Hepatocyte (in vitro differentiated cells): Measurements from ENCODE around the gene KIAA0040. TPM values are rescaled to one million over a fixed set of nuclear protein-coding genes. Genes with fewer than 3 reads are reported as not detected.

ENCODE experiments used
- DNase-seq: peaks from one replicate; pipeline ENCODE4 v3.0.0-alpha.2; 2016; ENCODE audit warnings: low spot score
- H2AFZ ChIP-seq: fragments of 200-600 bp; sonication (generic); 2 replicates; pipeline ENCODE4 v1.6.0; 2016; ENCODE audit warnings: antibody characterized with exemption, mild to moderate bottlenecking
- H3K27ac ChIP-seq: fragments of 200-600 bp; sonication (generic); 2 replicates; pipeline ENCODE4 v1.5.1; 2016; ENCODE audit warnings: mild to moderate bottlenecking
- H3K27me3 ChIP-seq: fragments of 200-600 bp; sonication (generic); 2 replicates; pipeline ENCODE4 v1.6.1; 2016
- H3K36me3 ChIP-seq: fragments of 200-600 bp; sonication (generic); replicated peaks from 2 replicates; pipeline ENCODE4 v1.5.1; 2016; ENCODE audit warnings: low read depth; ENCODE audit not compliant: insufficient read depth
- H3K4me1 ChIP-seq: fragments of 200-600 bp; sonication (generic); 2 replicates; pipeline ENCODE4 v1.5.1; 2016; ENCODE audit warnings: mild to moderate bottlenecking, moderate library complexity; ENCODE audit not compliant: insufficient read depth
- H3K4me2 ChIP-seq: fragments of 200-600 bp; sonication (generic); 2 replicates; pipeline ENCODE4 v1.6.0; 2016
- H3K4me3 ChIP-seq: fragments of 200-600 bp; sonication (generic); 2 replicates; pipeline ENCODE4 v1.5.1; 2016; ENCODE audit warnings: mild to moderate bottlenecking
- H3K79me2 ChIP-seq: fragments of 200-600 bp; sonication (generic); 2 replicates; pipeline ENCODE4 v1.6.0; 2017; ENCODE audit warnings: mild to moderate bottlenecking
- H3K9me2 ChIP-seq: fragments of 200-600 bp; sonication (generic); replicated peaks from 2 replicates; pipeline ENCODE4 v1.6.0; 2017; ENCODE audit warnings: mild to moderate bottlenecking; ENCODE audit not compliant: insufficient read depth
- H3K9me3 ChIP-seq: fragments of 200-600 bp; sonication (generic); 2 replicates; pipeline ENCODE4 v1.5.1; 2016; ENCODE audit warnings: low read depth, mild to moderate bottlenecking
- H4K20me1 ChIP-seq: fragments of 200-600 bp; sonication (generic); 2 replicates; pipeline ENCODE4 v1.6.0; 2016; ENCODE audit warnings: mild to moderate bottlenecking; ENCODE audit not compliant: insufficient read depth, poor library complexity, severe bottlenecking
- EZH2 ChIP-seq: fragments of 200-600 bp; sonication (generic); IDR thresholded peaks from 2 replicates; pipeline ENCODE4 v1.6.1; 2016; ENCODE audit warnings: antibody characterized with exemption, mild to moderate bottlenecking, borderline replicate concordance
- EZH2phosphoT487 ChIP-seq: fragments of 200-600 bp; sonication (generic); IDR thresholded peaks from one replicate; pipeline ENCODE4 v1.6.1; 2018; ENCODE audit warnings: antibody characterized with exemption, mild to moderate bottlenecking, low read depth, moderate library complexity; ENCODE audit not compliant: unreplicated experiment, severe bottlenecking
- WGBS: methylation state at CpG from one replicate; pipeline ENCODE4 v1.1.6; 2016; ENCODE audit warnings: low lambda C conversion rate; ENCODE audit errors: missing lambda C conversion rate; 5-methylcytosine and 5-hydroxymethylcytosine counted together
- polyA plus RNA-seq: library from polyadenylated mRNA; unstranded; fragments of >200 nt; fragmentation: Nextera tagmentation; extraction: Ambion mirVana; gene quantifications from 2 replicates; pipeline ENCODE4 v1.2.1, GENCODE V29; 2016
- total RNA-seq: library from RNA; depleted of rRNA; stranded (reverse); fragments of >200 nt; gene quantifications from 2 replicates; pipeline ENCODE4 v1.2.3, GENCODE V29; 2014
- TF ChIP-seq, protein P1 (sequence below): fragments of 200-600 bp; sonication (generic); IDR thresholded peaks from 2 replicates; pipeline ENCODE4 v1.5.1; 2016; ENCODE audit warnings: antibody characterized with exemption, mild to moderate bottlenecking; ENCODE audit not compliant: poor library complexity

KIAA0040 gene
- total and polyA plus RNA-seq, 2 experiments from 2014 or later: 4.5 to 8.1 TPM

DNA sequence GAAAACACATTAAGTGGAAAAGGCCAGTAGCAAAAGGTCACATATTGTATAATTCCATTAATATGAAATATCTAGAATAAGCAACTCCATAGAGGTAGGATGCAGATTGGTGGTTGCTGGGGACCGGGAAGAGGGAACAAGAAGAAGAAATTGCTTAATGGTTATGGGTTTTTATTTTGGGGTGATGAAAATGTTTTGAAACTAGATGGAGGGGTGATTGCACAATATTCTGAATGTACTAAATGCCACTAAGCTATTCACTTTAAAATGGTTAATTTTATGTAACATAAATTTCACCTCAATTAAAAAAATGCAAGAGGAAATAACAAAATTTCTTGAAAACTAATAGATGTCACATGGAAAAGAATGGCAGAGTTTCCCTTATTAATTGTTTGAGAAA is 6.7 kb downstream of the KIAA0040 start:
- peaks cover 8% of the 10 kb centered on the region for H3K79me2 ChIP-seq
- H3K36me3 ChIP-seq: no peaks in the 10 kb centered on the region
- TF ChIP-seq EZH2phosphoT487: no peak
- no peak for TF ChIP-seq EZH2
- TF ChIP-seq, protein P1, sequence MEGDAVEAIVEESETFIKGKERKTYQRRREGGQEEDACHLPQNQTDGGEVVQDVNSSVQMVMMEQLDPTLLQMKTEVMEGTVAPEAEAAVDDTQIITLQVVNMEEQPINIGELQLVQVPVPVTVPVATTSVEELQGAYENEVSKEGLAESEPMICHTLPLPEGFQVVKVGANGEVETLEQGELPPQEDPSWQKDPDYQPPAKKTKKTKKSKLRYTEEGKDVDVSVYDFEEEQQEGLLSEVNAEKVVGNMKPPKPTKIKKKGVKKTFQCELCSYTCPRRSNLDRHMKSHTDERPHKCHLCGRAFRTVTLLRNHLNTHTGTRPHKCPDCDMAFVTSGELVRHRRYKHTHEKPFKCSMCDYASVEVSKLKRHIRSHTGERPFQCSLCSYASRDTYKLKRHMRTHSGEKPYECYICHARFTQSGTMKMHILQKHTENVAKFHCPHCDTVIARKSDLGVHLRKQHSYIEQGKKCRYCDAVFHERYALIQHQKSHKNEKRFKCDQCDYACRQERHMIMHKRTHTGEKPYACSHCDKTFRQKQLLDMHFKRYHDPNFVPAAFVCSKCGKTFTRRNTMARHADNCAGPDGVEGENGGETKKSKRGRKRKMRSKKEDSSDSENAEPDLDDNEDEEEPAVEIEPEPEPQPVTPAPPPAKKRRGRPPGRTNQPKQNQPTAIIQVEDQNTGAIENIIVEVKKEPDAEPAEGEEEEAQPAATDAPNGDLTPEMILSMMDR: no peak
- no peaks in the 10 kb centered on the region for H3K27me3 ChIP-seq
- no peak overlapping the region for H3K27ac ChIP-seq
- no peak overlapping the region for H2AFZ ChIP-seq
- no peaks in the 10 kb centered on the region for H3K9me3 ChIP-seq
- 100% methylated on average over 1 of the region's 1 CpG for WGBS
- H3K4me3 ChIP-seq: no peak overlapping the region
- no peaks in the 10 kb centered on the region for H3K4me1 ChIP-seq
- no peaks in the 10 kb centered on the region for H4K20me1 ChIP-seq
- no peaks in the 10 kb centered on the region for H3K9me2 ChIP-seq
- no peak for DNase-seq
- H3K4me2 ChIP-seq: no peak overlapping the region

DNA sequence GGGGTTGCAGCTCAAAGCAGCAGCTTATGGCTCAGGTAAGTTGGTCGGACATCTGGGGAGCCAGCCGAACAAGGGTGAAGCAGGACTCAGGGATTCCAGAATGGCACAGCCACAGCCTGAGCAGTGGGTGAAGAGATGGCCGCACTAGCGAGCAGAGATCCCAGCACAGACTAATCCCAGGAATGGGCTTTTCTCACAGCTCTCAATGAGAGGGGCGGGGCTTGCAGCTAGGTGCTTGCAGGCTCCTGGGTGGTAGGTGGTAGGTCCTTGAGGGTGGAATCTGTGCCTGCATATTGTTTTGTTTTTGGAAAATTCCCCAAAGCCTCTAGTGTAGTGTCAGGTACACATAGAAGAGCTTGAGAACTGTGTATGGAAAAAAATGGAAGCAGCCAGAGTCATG is 9.0 kb downstream of the KIAA0040 start:
- no peak for DNase-seq
- Histone ChIP-seq H3K4me1 (no peaks in the 10 kb centered on the region), H3K27ac (no peak overlapping the region), H2AFZ (no peak overlapping the region), H3K9me2 (no peaks in the 10 kb centered on the region), H4K20me1 (no peaks in the 10 kb centered on the region), H3K36me3 (no peaks in the 10 kb centered on the region), H3K4me2 (no peak overlapping the region), H3K27me3 (no peaks in the 10 kb centered on the region), H3K79me2 (no peaks in the 10 kb centered on the region), H3K9me3 (no peaks in the 10 kb centered on the region), H3K4me3 (no peak overlapping the region)
- 95% methylated on average over 5 of the region's 5 CpGs for WGBS
- TF ChIP-seq EZH2phosphoT487: no peak
- TF ChIP-seq, protein P1: no peak
- no peak for TF ChIP-seq EZH2

DNA sequence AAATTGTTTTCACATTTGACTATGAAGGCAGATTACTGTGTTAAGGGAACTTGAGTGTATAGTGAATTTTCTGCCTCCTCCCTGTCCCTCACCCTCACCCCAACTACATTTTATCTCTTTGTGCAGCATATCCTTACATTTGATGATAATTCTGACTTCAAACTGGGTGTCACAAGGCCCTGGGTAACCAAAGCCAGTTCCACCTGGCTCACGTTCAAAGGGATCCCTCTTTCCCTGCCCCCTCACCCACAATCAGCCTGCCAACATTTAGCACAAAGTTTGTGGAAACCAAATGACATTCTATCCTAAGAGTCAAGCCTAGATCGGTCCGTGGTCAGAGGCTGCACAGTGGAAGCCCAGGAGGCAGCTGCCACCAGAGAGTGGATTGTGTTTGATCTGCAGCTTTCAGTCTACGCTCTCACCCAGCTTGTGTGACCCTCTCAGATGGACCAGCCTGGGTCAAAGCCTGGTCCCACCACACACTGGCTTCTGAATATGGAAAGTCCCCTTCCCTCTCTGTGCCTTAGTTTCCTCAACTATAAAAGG is 10.3 kb downstream of the KIAA0040 start:
- DNase-seq: no peak
- no peaks in the 10 kb centered on the region for H3K36me3 ChIP-seq
- H2AFZ ChIP-seq: no peak overlapping the region
- no peaks in the 10 kb centered on the region for H3K9me2 ChIP-seq
- no peaks in the 10 kb centered on the region for H3K4me1 ChIP-seq
- no peaks in the 10 kb centered on the region for H3K9me3 ChIP-seq
- H4K20me1 ChIP-seq: no peaks in the 10 kb centered on the region
- H3K79me2 ChIP-seq: no peaks in the 10 kb centered on the region
- no peak for TF ChIP-seq EZH2
- TF ChIP-seq, protein P1: no peak
- TF ChIP-seq EZH2phosphoT487: no peak
- H3K27me3 ChIP-seq: no peaks in the 10 kb centered on the region
- no peak overlapping the region for H3K4me3 ChIP-seq
- no peak overlapping the region for H3K27ac ChIP-seq
- no peak overlapping the region for H3K4me2 ChIP-seq
- WGBS: 96% methylated on average over 4 of the region's 4 CpGs
